Esophagus squamous epithelium (tissue), 4 donors: ENCODE data around the gene IQCF5.

Source experiments
- CTCF ChIP-seq, 6 experiments: fragments of 450-650 bp in 4 of 6; fragments of 200-600 bp in 2 of 6; sonication (generic) in 2 of 6; IDR thresholded peaks; one replicate each; pipeline ENCODE4 v1.5.1; 2016 to 2019; ENCODE audit warnings: antibody characterized with exemption in 6 of 6, mild to moderate bottlenecking in 4 of 6, moderate library complexity in 4 of 6
- POLR2A ChIP-seq, 4 donors: fragments of 450-650 bp; IDR thresholded peaks; one replicate each; pipeline ENCODE4 v1.6.1; 2017; ENCODE audit warnings: antibody characterized with exemption in 4 of 4, mild to moderate bottlenecking in 4 of 4, moderate library complexity in 3 of 4

GRCh38 chr3:51873253-51873766 is 2.1 kb downstream of the IQCF5 start:
- TF ChIP-seq CTCF (IDR thresholded peaks at IDR 0.05): no peak
- TF ChIP-seq POLR2A (IDR thresholded peaks at IDR 0.05): no peak
